Measurements from ENCODE around the gene SBK3. TPM values are rescaled to one million over a fixed set of nuclear protein-coding genes. Genes with fewer than 3 reads are reported as not detected.
"Not testable (repeated sequence)": the region's sequence is repeated elsewhere in the genome, so short reads cannot be mapped to it uniquely, and the experiment has no call there.

The SBK3 gene
- total RNA-seq, 2 experiments from 2014 or later, result not detected

- H3K36me3 Mint-ChIP-seq, result no peaks in the 10 kb centered on the region
- H3K27me3 Mint-ChIP-seq, result peaks cover 4% of the 10 kb centered on the region
- no peak overlapping the region for H3K27ac Mint-ChIP-seq
- ChIA-PET CTCF (interaction anchor here (0.6 kb wide), 1 partner anchor 31 kb away, joined by 3 read pairs; no protein-coding TSS in a partner anchor), POLR2A (interaction anchor here (1.4 kb wide), 1 partner anchor 21 kb away, joined by 3 read pairs; the partner anchor contains the start of gene ZNF628)
- no peak for DNase-seq
- H3K4me3 Mint-ChIP-seq, result no peak overlapping the region
- peaks cover 6% of the 10 kb centered on the region for H3K4me1 Mint-ChIP-seq (ENCODE audit: low read depth)
- no peaks in the 10 kb centered on the region for H3K9me3 Mint-ChIP-seq
- intact Hi-C loops (cut with micrococcal nuclease), result no loop called here
Measured at GRCh38 chr19:55497763-55498162, 47.6 kb downstream of the SBK3 start.

GRCh38 chr19:55496820-55497219 is 48.5 kb downstream of the SBK3 start:
- DNase-seq; H3K36me3 Mint-ChIP-seq; H3K27me3 Mint-ChIP-seq; H3K4me3 Mint-ChIP-seq; H3K27ac Mint-ChIP-seq; intact Hi-C loops (cut with micrococcal nuclease); H3K4me1 Mint-ChIP-seq (ENCODE audit: low read depth); H3K9me3 Mint-ChIP-seq: not testable (repeated sequence)
- CTCF ChIA-PET, result interaction anchor here (0.5 kb wide), 1 partner anchor 357 kb away, joined by 4 read pairs; no protein-coding TSS in a partner anchor
- POLR2A ChIA-PET, result interaction anchor here (1.4 kb wide), 1 partner anchor 20 kb away, joined by 3 read pairs; the partner anchor contains the start of gene ZNF628

GRCh38 chr19:55495646-55496349 is 49.5 kb downstream of the SBK3 start:
- POLR2A ChIA-PET, result no interaction called here
- CTCF ChIA-PET, result interaction anchor here (1.1 to 5.8 kb wide), 2 partner anchors 8 to 135 kb away, joined by 3 to 38 read pairs; no protein-coding TSS in a partner anchor
- H3K27me3 Mint-ChIP-seq, result peaks cover 12% of the 10 kb centered on the region
- no peak for DNase-seq
- no peaks in the 10 kb centered on the region for H3K9me3 Mint-ChIP-seq
- H3K4me3 Mint-ChIP-seq, result no peak overlapping the region
- intact Hi-C loops (cut with micrococcal nuclease), result no loop called here
- H3K27ac Mint-ChIP-seq, result no peak overlapping the region
- H3K4me1 Mint-ChIP-seq (ENCODE audit: low read depth), result no peaks in the 10 kb centered on the region
- no peaks in the 10 kb centered on the region for H3K36me3 Mint-ChIP-seq

- no peak for DNase-seq
- POLR2A ChIA-PET, result no interaction called here
- Mint-ChIP-seq H3K27ac (no peak overlapping the region), H3K4me1 (ENCODE audit: low read depth) (no peaks in the 10 kb centered on the region), H3K4me3 (no peak overlapping the region), H3K36me3 (no peaks in the 10 kb centered on the region), H3K9me3 (no peaks in the 10 kb centered on the region), H3K27me3 (peaks cover 12% of the 10 kb centered on the region)
- intact Hi-C loops (cut with micrococcal nuclease), result no loop called here
- CTCF ChIA-PET, result interaction anchor here (1.1 to 5.8 kb wide), 2 partner anchors 10 to 27 kb away, joined by 5 to 38 read pairs; no protein-coding TSS in a partner anchor
Measured at GRCh38 chr19:55494172-55494761, 51.1 kb downstream of the SBK3 start.

GRCh38 chr19:55493645-55494171 is 51.6 kb downstream of the SBK3 start:
- Mint-ChIP-seq H3K4me1 (ENCODE audit: low read depth) (no peaks in the 10 kb centered on the region), H3K36me3 (no peaks in the 10 kb centered on the region), H3K27ac (no peak overlapping the region), H3K4me3 (no peak overlapping the region), H3K27me3 (peaks cover 12% of the 10 kb centered on the region), H3K9me3 (no peaks in the 10 kb centered on the region)
- CTCF ChIA-PET, result interaction anchor here (5.8 kb wide), 1 partner anchor 11 kb away, joined by 38 read pairs; no protein-coding TSS in a partner anchor
- intact Hi-C loops (cut with micrococcal nuclease), result no loop called here
- no peak for DNase-seq
- POLR2A ChIA-PET, result no interaction called here

- ChIA-PET POLR2A (no interaction called here), CTCF (interaction anchor here (5.8 kb wide), 1 partner anchor 11 kb away, joined by 38 read pairs; no protein-coding TSS in a partner anchor)
- no peaks in the 10 kb centered on the region for H3K9me3 Mint-ChIP-seq
- H3K27me3 Mint-ChIP-seq, result peaks cover 12% of the 10 kb centered on the region
- no peak overlapping the region for H3K4me3 Mint-ChIP-seq
- no peak overlapping the region for H3K27ac Mint-ChIP-seq
- no peaks in the 10 kb centered on the region for H3K36me3 Mint-ChIP-seq
- no peaks in the 10 kb centered on the region for H3K4me1 Mint-ChIP-seq (ENCODE audit: low read depth)
- intact Hi-C loops (cut with micrococcal nuclease), result no loop called here
- DNase-seq, result no peak
Measured at GRCh38 chr19:55493052-55493644, 52.2 kb downstream of the SBK3 start.

GRCh38 chr19:55492362-55492944 is 52.9 kb downstream of the SBK3 start:
- H3K9me3 Mint-ChIP-seq, result no peaks in the 10 kb centered on the region
- no peak overlapping the region for H3K4me3 Mint-ChIP-seq
- ChIA-PET POLR2A (no interaction called here), CTCF (interaction anchor here (5.8 kb wide), 1 partner anchor 12 kb away, joined by 38 read pairs; no protein-coding TSS in a partner anchor)
- DNase-seq, result no peak
- H3K27me3 Mint-ChIP-seq, result peaks cover 12% of the 10 kb centered on the region
- intact Hi-C loops (cut with micrococcal nuclease), result no loop called here
- peaks cover 4% of the 10 kb centered on the region for H3K4me1 Mint-ChIP-seq (ENCODE audit: low read depth)
- no peaks in the 10 kb centered on the region for H3K36me3 Mint-ChIP-seq
- no peak overlapping the region for H3K27ac Mint-ChIP-seq

GRCh38 chr19:55491546-55492360 is 53.6 kb downstream of the SBK3 start:
- H3K9me3 Mint-ChIP-seq, result no peaks in the 10 kb centered on the region

More at GRCh38 chr19:55491546-55492360, 53.6 kb downstream of the SBK3 start:
- peaks cover 12% of the 10 kb centered on the region for H3K27me3 Mint-ChIP-seq
- peaks cover 11% of the 10 kb centered on the region for H3K4me1 Mint-ChIP-seq (ENCODE audit: low read depth)
- CTCF ChIA-PET, result interaction anchor here (5.8 kb wide), 1 partner anchor 12 kb away, joined by 38 read pairs; no protein-coding TSS in a partner anchor
- POLR2A ChIA-PET, result no interaction called here
- no peak overlapping the region for H3K4me3 Mint-ChIP-seq
- intact Hi-C loops (cut with micrococcal nuclease), result no loop called here
- H3K27ac Mint-ChIP-seq, result no peak overlapping the region
- no peak for DNase-seq
- H3K36me3 Mint-ChIP-seq, result no peaks in the 10 kb centered on the region

Other genes starting within 250 kb of the SBK3 start
- not detected for gene TMEM150B, start 220.2 kb downstream of the SBK3 start, total RNA-seq
- gene KMT5C, start 205.7 kb downstream of the SBK3 start, total RNA-seq, result 10 to 100 TPM; 34.2 to 35.2 TPM
- gene COX6B2, start 190.8 kb downstream of the SBK3 start, total RNA-seq, result under 1 TPM; 0.15 to 0.81 TPM
- gene GARIN5B, start 182.3 kb downstream of the SBK3 start, total RNA-seq, result not detected
- under 1 TPM; 0.17 to 0.39 TPM for gene IL11, start 175.1 kb downstream of the SBK3 start, total RNA-seq
- not detected for gene TMEM190, start 168.7 kb downstream of the SBK3 start, total RNA-seq
- 1 to 10 TPM; 6.3 to 7.0 TPM for gene TMEM238, start 161.3 kb downstream of the SBK3 start, total RNA-seq
- 1,000 to 10,000 TPM; 2,630 to 2,642 TPM for gene RPL28, start 159.6 kb downstream of the SBK3 start, total RNA-seq
- gene UBE2S, start 137.8 kb downstream of the SBK3 start, total RNA-seq, result 100 to 1,000 TPM; 267 to 275 TPM
- not detected for gene SHISA7, start 102.2 kb downstream of the SBK3 start, total RNA-seq
- gene ISOC2, start 83.9 kb downstream of the SBK3 start, total RNA-seq, result 10 to 100 TPM; 24.6 to 24.7 TPM
- gene C19orf85, start 80.8 kb downstream of the SBK3 start, total RNA-seq, result not detected
- gene ZNF628, start 68.9 kb downstream of the SBK3 start, total RNA-seq, result 1 to 10 TPM; 5.8 to 6.9 TPM
- gene NAT14, start 60.4 kb downstream of the SBK3 start, total RNA-seq, result 10 to 100 TPM in 1 of 2 experiments, 1 to 10 TPM in 1; 8.5 to 12.9 TPM
- gene SSC5D, start 57.1 kb downstream of the SBK3 start, total RNA-seq, result under 1 TPM in 1 of 2 experiments, not detected in 1; 0.33 TPM
- gene SBK2, start 8.4 kb downstream of the SBK3 start, total RNA-seq, result not detected
- 1 to 10 TPM; 6.6 to 6.7 TPM for gene ZNF579, start 35.3 kb upstream of the SBK3 start, total RNA-seq
- 10 to 100 TPM; 13.8 to 13.9 TPM for gene FIZ1, start 54.0 kb upstream of the SBK3 start, total RNA-seq
- gene ZNF524, start 54.7 kb upstream of the SBK3 start, total RNA-seq, result 10 to 100 TPM; 21.5 to 25.1 TPM
- 10 to 100 TPM; 12.0 to 13.3 TPM for gene ZNF865, start 60.1 kb upstream of the SBK3 start, total RNA-seq
- 1 to 10 TPM; 3.9 to 4.4 TPM for gene ZNF784, start 79.0 kb upstream of the SBK3 start, total RNA-seq
- 10 to 100 TPM; 23.4 to 23.5 TPM for gene ZNF580, start 95.5 kb upstream of the SBK3 start, total RNA-seq
- gene ZNF581, start 98.1 kb upstream of the SBK3 start, total RNA-seq, result 10 to 100 TPM; 19.2 to 20.1 TPM
- gene CCDC106, start 102.7 kb upstream of the SBK3 start, total RNA-seq, result 1 to 10 TPM; 3.6 to 4.0 TPM
- 100 to 1,000 TPM; 249 to 251 TPM for gene U2AF2, start 109.5 kb upstream of the SBK3 start, total RNA-seq
- gene EPN1, start 129.7 kb upstream of the SBK3 start, total RNA-seq, result 10 to 100 TPM; 36.0 to 36.1 TPM
- gene NLRP9, start 192.9 kb upstream of the SBK3 start, total RNA-seq, result not detected
- not detected for gene RFPL4A, start 213.6 kb upstream of the SBK3 start, total RNA-seq
- gene RFPL4AL1, start 223.6 kb upstream of the SBK3 start, total RNA-seq, result not detected